Fibroblast of skin of abdomen (primary cell): ENCODE data around the gene CSF3R. TPM values are rescaled to one million over a fixed set of nuclear protein-coding genes. Genes with fewer than 3 reads are reported as not detected.

Experiments used
- DNase-seq: peaks from one replicate; pipeline ENCODE4 v3.0.0-alpha.2; 2013
- polyA plus RNA-seq, 2 experiments: library from polyadenylated mRNA; unstranded; fragments of 120-200 nt; gene quantifications; one replicate each; pipeline ENCODE4 v1.2.1, GENCODE V29; 2013; ENCODE audit not compliant: insufficient read length in 2 of 2

The CSF3R gene
- 0.17 TPM for polyA plus RNA-seq (2013, experiment 1 of 2; ENCODE audit: insufficient read length)
- polyA plus RNA-seq (2013, experiment 2 of 2; ENCODE audit: insufficient read length): 0.06 TPM

- no peak for DNase-seq
Measured at GRCh38 chr1:36482724-36483388, at the start of gene CSF3R. Gene CSF3R (minus strand): TSS chr1:36482913. CDS start chr1:36479496, 3,417 bp downstream.

GRCh38 chr1:36531833-36532232, 49.1 kb upstream of the CSF3R start:
- DNase-seq: no peak

- DNase-seq: no peak
Measured at GRCh38 chr1:36530791-36531190, 48.1 kb upstream of the CSF3R start.

- DNase-seq: no peak
Measured at GRCh38 chr1:36530261-36530660, 47.5 kb upstream of the CSF3R start.

GRCh38 chr1:36529769-36530260, 47.1 kb upstream of the CSF3R start:
- no peak for DNase-seq

- DNase-seq: no peak
Measured at GRCh38 chr1:36528361-36529349, 45.9 kb upstream of the CSF3R start.

GRCh38 chr1:36525166-36525565, 42.5 kb upstream of the CSF3R start:
- no peak for DNase-seq

GRCh38 chr1:36524359-36525062, 41.8 kb upstream of the CSF3R start:
- DNase-seq: no peak

GRCh38 chr1:36523850-36524249, 41.1 kb upstream of the CSF3R start:
- DNase-seq: no peak

GRCh38 chr1:36523230-36523495, 40.5 kb upstream of the CSF3R start:
- no peak for DNase-seq

GRCh38 chr1:36522461-36523229, 39.9 kb upstream of the CSF3R start:
- no peak for DNase-seq

- no peak for DNase-seq
Measured at GRCh38 chr1:36522021-36522420, 39.3 kb upstream of the CSF3R start.

- no peak for DNase-seq
Measured at GRCh38 chr1:36520771-36521420, 38.2 kb upstream of the CSF3R start.

- DNase-seq: no peak
Measured at GRCh38 chr1:36520056-36520455, 37.3 kb upstream of the CSF3R start.

- no peak for DNase-seq
Measured at GRCh38 chr1:36517011-36517771, 34.5 kb upstream of the CSF3R start.

- peak; percentile 44 for DNase-seq
Measured at GRCh38 chr1:36516372-36517010, 33.8 kb upstream of the CSF3R start.

- DNase-seq: no peak
Measured at GRCh38 chr1:36515315-36516138, 32.8 kb upstream of the CSF3R start.

- no peak for DNase-seq
Measured at GRCh38 chr1:36514501-36514900, 31.8 kb upstream of the CSF3R start.
